ENCODE results near the gene TM4SF1. TPM values are rescaled to one million over a fixed set of nuclear protein-coding genes. Genes with fewer than 3 reads are reported as not detected.

Gene TM4SF1
- total RNA-seq, 1 donor from 2014 or later: not detected

- no peak overlapping the region for H3K27ac ChIP-seq
- no peaks in the 10 kb centered on the region for H3K79me2 ChIP-seq (ENCODE audit: low read depth)
- no peaks in the 10 kb centered on the region for H3K9me3 ChIP-seq (ENCODE audit: low read depth)
- Mint-ChIP-seq H3K36me3 (peaks cover 5% of the 10 kb centered on the region), H3K27ac (no peak overlapping the region), H3K9me3 (peaks cover 20% of the 10 kb centered on the region), H3K4me3 (no peak overlapping the region), H3K4me1 (peaks cover 10% of the 10 kb centered on the region), H3K27me3 (ENCODE audit: insufficient read depth, low read depth) (peaks cover 7% of the 10 kb centered on the region)
- no peak overlapping the region for H3K4me3 ChIP-seq
- TF ChIP-seq CTCF (IDR thresholded peaks at IDR 0.05): no peak
- no peak for TF ChIP-seq EZH2phosphoT487 (IDR thresholded peaks at IDR 0.05)
- no peak for TF ChIP-seq EZH2 (IDR thresholded peaks at IDR 0.05)
- H2AFZ ChIP-seq (replicated peaks): peak overlapping the region; percentile 37
- no peak for DNase-seq (ENCODE audit: low spot score)
- no peaks in the 10 kb centered on the region for H3F3A ChIP-seq (ENCODE audit: low read depth)
- no peak overlapping the region for H3K9ac ChIP-seq
- H3K27me3 ChIP-seq: no peaks in the 10 kb centered on the region
- no peaks in the 10 kb centered on the region for H3K4me1 ChIP-seq
- H3K36me3 ChIP-seq: no peaks in the 10 kb centered on the region
- H3K4me2 ChIP-seq: no peak overlapping the region
- no peaks in the 10 kb centered on the region for H4K20me1 ChIP-seq (ENCODE audit: low read depth)
Measured at GRCh38 chr3:149386299-149386606, 8.8 kb upstream of the TM4SF1 start.

GRCh38 chr3:149385617-149386298 is 8.3 kb upstream of the TM4SF1 start:
- H3K27ac ChIP-seq: no peak overlapping the region
- H2AFZ ChIP-seq (replicated peaks): peak overlapping the region; percentile 37
- no peak overlapping the region for H3K4me2 ChIP-seq
- peaks cover 7% of the 10 kb centered on the region for H3K27me3 Mint-ChIP-seq (ENCODE audit: insufficient read depth, low read depth)
- no peaks in the 10 kb centered on the region for H3K36me3 ChIP-seq
- no peak for DNase-seq (ENCODE audit: low spot score)
- no peaks in the 10 kb centered on the region for H3K79me2 ChIP-seq (ENCODE audit: low read depth)
- H3K27me3 ChIP-seq: no peaks in the 10 kb centered on the region
- H3K36me3 Mint-ChIP-seq: peaks cover 6% of the 10 kb centered on the region
- no peak overlapping the region for H3K9ac ChIP-seq
- no peaks in the 10 kb centered on the region for H4K20me1 ChIP-seq (ENCODE audit: low read depth)
- H3K4me1 Mint-ChIP-seq: peaks cover 12% of the 10 kb centered on the region
- no peak for TF ChIP-seq EZH2 (IDR thresholded peaks at IDR 0.05)
- no peak for TF ChIP-seq EZH2phosphoT487 (IDR thresholded peaks at IDR 0.05)
- TF ChIP-seq CTCF (IDR thresholded peaks at IDR 0.05): no peak
- H3F3A ChIP-seq (ENCODE audit: low read depth): no peaks in the 10 kb centered on the region
- no peaks in the 10 kb centered on the region for H3K9me3 ChIP-seq (ENCODE audit: low read depth)
- peaks cover 20% of the 10 kb centered on the region for H3K9me3 Mint-ChIP-seq
- no peaks in the 10 kb centered on the region for H3K4me1 ChIP-seq
- H3K27ac Mint-ChIP-seq: no peak overlapping the region
- no peak overlapping the region for H3K4me3 ChIP-seq
- H3K4me3 Mint-ChIP-seq: no peak overlapping the region

- H3K4me3 ChIP-seq: no peak overlapping the region
- TF ChIP-seq EZH2 (IDR thresholded peaks at IDR 0.05) (no peak), CTCF (IDR thresholded peaks at IDR 0.05) (no peak), EZH2phosphoT487 (IDR thresholded peaks at IDR 0.05) (no peak)
- H3K4me2 ChIP-seq: no peak overlapping the region
- no peaks in the 10 kb centered on the region for H3K9me3 ChIP-seq (ENCODE audit: low read depth)
- no peaks in the 10 kb centered on the region for H3K4me1 ChIP-seq
- no peaks in the 10 kb centered on the region for H3K36me3 ChIP-seq
- Mint-ChIP-seq H3K9me3 (peaks cover 18% of the 10 kb centered on the region), H3K27me3 (ENCODE audit: insufficient read depth, low read depth) (peaks cover 7% of the 10 kb centered on the region), H3K4me1 (peaks cover 12% of the 10 kb centered on the region), H3K27ac (no peak overlapping the region), H3K36me3 (peaks cover 6% of the 10 kb centered on the region), H3K4me3 (no peak overlapping the region)
- no peak overlapping the region for H3K27ac ChIP-seq
- H3K79me2 ChIP-seq (ENCODE audit: low read depth): no peaks in the 10 kb centered on the region
- no peak for DNase-seq (ENCODE audit: low spot score)
- H4K20me1 ChIP-seq (ENCODE audit: low read depth): no peaks in the 10 kb centered on the region
- no peaks in the 10 kb centered on the region for H3F3A ChIP-seq (ENCODE audit: low read depth)
- H2AFZ ChIP-seq (replicated peaks): no peak overlapping the region
- H3K27me3 ChIP-seq: no peaks in the 10 kb centered on the region
- H3K9ac ChIP-seq: no peak overlapping the region
Measured at GRCh38 chr3:149384911-149385321, 7.5 kb upstream of the TM4SF1 start.
